ENCODE results near the gene UACA.
"Not testable (repeated sequence)": the region's sequence is repeated elsewhere in the genome, so short reads cannot be mapped to it uniquely, and the experiment has no call there.

UACA gene

GRCh38 chr15:70757627-70758026, 5.7 kb downstream of the UACA start:
- DNase-seq (ENCODE audit: low read depth in 2 of 2): no peak

DNA sequence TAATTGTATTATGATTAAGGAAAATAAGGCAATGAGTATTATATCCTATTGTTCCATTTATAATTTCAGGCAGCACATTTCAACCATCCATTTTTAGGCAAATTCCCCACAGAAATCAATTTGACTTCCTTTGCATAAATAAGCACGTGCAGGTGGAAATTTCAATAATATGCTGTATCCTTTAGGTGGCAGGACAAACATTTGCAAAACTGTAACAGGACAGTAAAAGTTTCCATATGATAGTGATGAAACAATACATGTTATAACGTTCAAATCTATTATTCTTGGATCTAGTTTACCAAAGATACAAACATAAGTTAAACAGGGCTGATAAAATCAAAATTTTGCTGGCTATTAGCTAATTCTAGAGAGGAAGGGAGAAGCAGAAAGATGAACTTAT, 8.5 kb downstream of the UACA start:
- DNase-seq (ENCODE audit: low read depth in 2 of 2): no peak

GRCh38 chr15:70753101-70753829, 10.1 kb downstream of the UACA start:
- no peak for DNase-seq (ENCODE audit: low read depth in 2 of 2)

GRCh38 chr15:70752193-70752635, 11.1 kb downstream of the UACA start:
- DNase-seq (ENCODE audit: low read depth in 2 of 2): no peak

DNA sequence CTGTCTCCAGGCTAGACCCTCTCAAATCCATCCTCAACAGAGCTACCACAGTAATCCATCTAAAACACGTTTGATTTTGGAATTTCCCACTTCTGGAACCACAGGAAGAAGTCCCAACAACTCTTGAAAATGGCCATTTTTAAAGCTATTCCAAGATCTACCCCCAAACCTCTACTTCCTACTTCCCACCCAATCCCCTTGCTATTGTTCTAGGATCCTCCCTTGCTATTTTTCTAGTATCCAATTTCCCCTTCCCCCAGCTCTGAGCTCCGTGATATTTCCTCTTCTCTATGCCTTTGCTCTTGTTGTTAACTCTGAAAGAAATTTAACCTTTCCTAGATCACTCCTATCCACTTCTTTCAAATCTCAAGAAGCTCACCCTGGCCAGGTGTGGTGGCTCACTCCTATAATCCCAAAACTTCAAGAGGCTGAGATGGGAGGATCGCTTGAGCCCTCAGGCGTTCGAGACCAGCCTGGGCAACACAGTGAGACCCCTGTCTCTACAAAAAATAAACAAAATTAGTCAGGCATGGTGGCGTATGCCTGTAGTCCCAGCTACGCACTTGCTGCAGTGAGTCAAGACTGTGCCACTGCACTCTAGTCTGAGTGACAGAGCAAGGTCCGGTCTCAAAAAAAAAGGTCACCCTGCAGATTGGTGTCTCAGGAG, 13.0 kb downstream of the UACA start:
- no peak for DNase-seq (ENCODE audit: low read depth in 2 of 2)

GRCh38 chr15:70748281-70748747, 15.0 kb downstream of the UACA start:
- no peak for DNase-seq (ENCODE audit: low read depth in 2 of 2)

GRCh38 chr15:70746598-70746997, 16.8 kb downstream of the UACA start:
- DNase-seq (ENCODE audit: low read depth in 2 of 2): not testable (repeated sequence)

- DNase-seq (ENCODE audit: low read depth in 2 of 2): no peak
Observed at GRCh38 chr15:70742928-70743327, 20.4 kb downstream of the UACA start.

GRCh38 chr15:70741677-70742293, 21.6 kb downstream of the UACA start:
- DNase-seq (ENCODE audit: low read depth in 2 of 2): no peak

DNA sequence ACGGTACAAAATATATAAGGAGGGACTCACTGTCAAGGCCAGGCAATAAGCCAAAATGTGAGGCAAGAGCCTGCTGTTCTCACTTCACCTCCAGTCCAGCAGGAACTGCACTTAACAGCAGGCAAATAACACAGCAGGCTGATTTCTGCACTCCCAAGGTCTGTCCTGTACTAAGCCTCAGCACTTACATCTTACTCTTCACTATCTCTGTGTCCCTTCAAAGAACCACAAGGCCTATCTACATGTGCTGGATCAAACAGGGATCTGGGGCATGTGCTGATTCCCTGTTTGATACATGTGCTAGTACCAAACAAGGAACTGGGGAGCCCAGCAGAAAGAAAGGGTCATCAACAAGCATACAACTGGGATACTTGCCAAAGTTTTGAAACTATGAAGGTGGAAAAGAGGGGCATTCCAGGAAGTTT, 22.2 kb downstream of the UACA start:
- DNase-seq (ENCODE audit: low read depth in 2 of 2): no peak

- DNase-seq (ENCODE audit: low read depth in 2 of 2): not testable (repeated sequence)
Observed at GRCh38 chr15:70735040-70735439, 28.3 kb downstream of the UACA start.

DNA sequence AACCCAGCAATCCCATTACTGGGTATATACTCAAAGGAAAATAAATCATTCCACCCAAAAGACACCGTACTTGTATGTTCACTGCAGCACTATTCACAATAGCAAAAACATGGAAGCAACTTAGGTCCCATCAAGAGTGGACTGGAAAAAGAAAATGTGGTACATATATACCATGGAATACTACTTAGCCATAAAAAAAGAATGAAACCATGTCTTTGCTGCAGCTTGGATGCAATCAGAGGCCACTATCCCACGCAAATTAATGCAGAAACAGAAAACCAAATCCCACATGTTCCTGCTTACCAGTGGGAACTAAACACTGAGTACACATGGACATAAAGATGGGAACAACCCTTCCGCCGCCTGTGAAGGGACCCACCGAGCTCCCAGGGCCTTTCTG, 34.2 kb downstream of the UACA start:
- no peak for DNase-seq (ENCODE audit: low read depth in 2 of 2)

- no peak for DNase-seq (ENCODE audit: low read depth in 2 of 2)
Observed at GRCh38 chr15:70726753-70727152, 36.6 kb downstream of the UACA start.

GRCh38 chr15:70723927-70724326, 39.4 kb downstream of the UACA start:
- no peak for DNase-seq (ENCODE audit: low read depth in 2 of 2)

DNA sequence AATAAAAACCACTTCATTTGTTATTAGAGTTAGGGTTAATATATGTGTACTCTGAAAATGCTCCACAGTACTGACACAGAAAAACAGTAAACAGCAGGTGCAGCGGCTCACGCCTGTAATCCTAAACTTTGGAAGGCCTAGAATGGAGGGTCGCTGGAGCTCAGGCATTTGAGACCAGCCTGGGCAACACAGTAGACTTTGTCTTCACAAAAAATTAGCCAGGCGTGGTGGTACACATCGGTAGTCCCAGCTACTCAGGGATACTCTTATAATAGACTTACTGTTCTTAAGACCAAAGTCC, 40.3 kb downstream of the UACA start:
- DNase-seq (ENCODE audit: low read depth in 2 of 2): no peak

GRCh38 chr15:70722266-70723121, 40.9 kb downstream of the UACA start:
- no peak for DNase-seq (ENCODE audit: low read depth in 2 of 2)

DNA sequence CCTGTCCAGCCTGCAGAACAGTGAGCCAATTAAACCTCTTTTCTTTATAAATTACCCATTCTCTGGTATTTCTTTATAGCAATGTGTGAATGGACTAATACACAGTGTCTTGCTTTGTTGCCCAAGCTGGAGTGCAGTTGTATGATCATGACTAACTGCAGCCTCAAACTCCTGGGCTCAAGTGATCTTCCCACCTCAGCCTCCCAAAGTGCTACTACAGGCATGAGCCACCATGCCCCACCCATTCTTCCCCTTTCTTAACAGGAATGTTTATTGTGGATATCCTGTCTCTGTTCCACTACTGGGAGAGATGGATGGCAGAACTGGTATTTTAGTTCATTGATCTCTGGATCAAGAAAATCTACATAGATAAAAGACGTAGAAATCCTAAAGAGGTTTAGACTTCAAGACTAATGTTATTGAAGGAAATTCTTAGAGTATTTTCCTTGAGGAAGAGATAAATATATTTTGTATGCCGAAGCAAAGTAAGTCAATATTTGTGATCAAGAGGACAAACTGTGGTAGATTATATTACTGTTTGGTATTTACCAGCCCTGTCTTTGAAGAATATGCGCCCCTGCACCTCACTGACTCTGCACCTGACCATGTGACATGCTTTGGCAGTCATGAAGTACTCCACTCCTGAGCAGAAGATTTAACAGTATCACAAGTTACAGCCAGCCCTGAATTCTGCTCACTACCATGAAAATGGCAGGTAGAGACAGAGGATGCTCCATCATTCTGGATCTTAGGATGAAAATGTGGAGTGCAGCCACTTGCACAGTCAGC, 42.9 kb downstream of the UACA start:
- DNase-seq (ENCODE audit: low read depth in 2 of 2): no peak

GRCh38 chr15:70717237-70717793, 46.0 kb downstream of the UACA start:
- no peak for DNase-seq (ENCODE audit: low read depth in 2 of 2)

DNA sequence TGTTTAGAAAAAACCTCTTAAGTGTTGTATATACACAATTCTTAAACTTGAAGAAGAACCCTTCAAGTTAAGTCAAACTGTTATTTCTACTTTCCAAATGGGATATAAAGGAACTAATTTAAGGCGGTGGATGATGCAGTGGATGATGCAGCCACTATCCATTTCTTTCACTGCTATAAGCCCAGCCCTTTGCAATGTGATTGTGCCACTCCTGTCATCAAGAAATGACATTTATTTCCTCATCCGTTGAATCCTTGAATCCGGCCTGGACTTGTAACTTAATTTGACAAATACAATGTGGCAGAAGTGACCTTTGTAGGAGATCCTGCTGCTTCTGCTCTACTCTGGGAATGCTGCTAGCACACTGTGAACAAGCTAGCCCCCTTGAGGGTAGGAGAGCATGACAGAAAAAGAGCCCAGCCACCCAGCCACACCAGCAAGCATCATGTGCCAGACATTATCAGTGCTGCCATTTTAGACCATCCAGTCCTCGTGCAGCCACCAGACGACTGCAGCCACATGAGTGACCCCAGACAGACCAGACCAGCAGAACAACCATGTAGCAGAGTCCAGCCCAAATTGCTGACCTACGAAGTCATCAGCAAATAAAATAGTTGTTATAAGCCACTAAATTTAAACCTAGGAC, 47.4 kb downstream of the UACA start:
- no peak for DNase-seq (ENCODE audit: low read depth in 2 of 2)

- DNase-seq (ENCODE audit: low read depth in 2 of 2): no peak
Observed at GRCh38 chr15:70714565-70714964, 48.8 kb downstream of the UACA start.

All from activated CD4-positive, alpha-beta T cell treated with anti-CD3 and anti-CD28 coated beads for 24 hours (primary cell).